DOHH2 (cell line): Measurements from ENCODE around the gene C6orf136.

Experiments
- H3F3A ChIP-seq: fragments of 200-600 bp; sonication (generic), shearing (Covaris generic); 2 replicates; pipeline ENCODE4 v1.6.0; 2016; ENCODE audit warnings: antibody characterized with exemption, mild to moderate bottlenecking; ENCODE audit not compliant: control insufficient read depth, insufficient read depth
- H3K27ac ChIP-seq: fragments of 200-600 bp; sonication (generic); 2 replicates; pipeline ENCODE4 v1.5.1; 2014; ENCODE audit warnings: low read depth, mild to moderate bottlenecking, low read length, moderate library complexity
- H3K27me3 ChIP-seq: fragments of 200-600 bp; sonication (generic); 2 replicates; pipeline ENCODE4 v1.6.1; 2014; ENCODE audit warnings: mild to moderate bottlenecking, low read length, mixed read lengths; ENCODE audit not compliant: control insufficient read depth
- H3K36me3 ChIP-seq: fragments of 200-600 bp; sonication (generic); 2 replicates; pipeline ENCODE4 v1.6.1; 2014; ENCODE audit warnings: mild to moderate bottlenecking, low read length, moderate library complexity, mixed read lengths; ENCODE audit not compliant: control insufficient read depth
- H3K4me1 ChIP-seq: fragments of 200-600 bp; sonication (generic); 2 replicates; pipeline ENCODE4 v1.6.1; 2014; ENCODE audit warnings: mild to moderate bottlenecking, low read length, mixed read lengths; ENCODE audit not compliant: control insufficient read depth
- H3K4me2 ChIP-seq: fragments of 200-600 bp; sonication (generic); 2 replicates; pipeline ENCODE4 v1.6.0; 2014; ENCODE audit warnings: mild to moderate bottlenecking, low read length, moderate library complexity
- H3K4me3 ChIP-seq: fragments of 200-600 bp; sonication (generic); 2 replicates; pipeline ENCODE4 v1.5.1; 2014; ENCODE audit warnings: mild to moderate bottlenecking, low read length, mixed read lengths
- H3K79me2 ChIP-seq: fragments of 200-600 bp; sonication (generic); 2 replicates; pipeline ENCODE4 v1.6.1; 2014; ENCODE audit warnings: mild to moderate bottlenecking, low read length, mixed read lengths; ENCODE audit not compliant: control insufficient read depth
- H3K9me2 ChIP-seq: fragments of 200-600 bp; sonication (generic); replicated peaks from 2 replicates; pipeline ENCODE4 v1.6.1; 2014; ENCODE audit warnings: mild to moderate bottlenecking, low read length, mixed read lengths; ENCODE audit not compliant: control insufficient read depth
- H3K9me3 ChIP-seq: fragments of 200-600 bp; sonication (generic); 2 replicates; pipeline ENCODE4 v1.6.1; 2014; ENCODE audit warnings: antibody characterized with exemption, low read length, mixed read lengths; ENCODE audit not compliant: control insufficient read depth, insufficient read depth
- H4K20me1 ChIP-seq: fragments of 200-600 bp; sonication (generic); 2 replicates; pipeline ENCODE4 v1.6.0; 2014; ENCODE audit warnings: low read depth, mild to moderate bottlenecking, antibody characterized with exemption, low read length, moderate library complexity; ENCODE audit not compliant: control insufficient read depth, insufficient read depth
- CTCF ChIP-seq: fragments of 200-600 bp; sonication (generic); IDR thresholded peaks from one replicate; pipeline ENCODE4 v1.5.1; 2014; ENCODE audit warnings: antibody characterized with exemption, mild to moderate bottlenecking, low read depth, low read length; ENCODE audit not compliant: poor library complexity, severe bottlenecking
- EZH2phosphoT487 ChIP-seq: fragments of 200-600 bp; sonication (generic); IDR thresholded peaks from 2 replicates; pipeline ENCODE4 v1.6.1; 2017; ENCODE audit warnings: borderline replicate concordance, mild to moderate bottlenecking, antibody characterized with exemption, low read length, moderate library complexity, mixed read lengths

C6orf136 gene

GRCh38 chr6:30601815-30602641 is 44.9 kb upstream of the C6orf136 start:
- Histone ChIP-seq H3K4me2 (no peak overlapping the region), H3K79me2 (no peaks in the 10 kb centered on the region), H3K27me3 (no peaks in the 10 kb centered on the region), H3K27ac (no peak overlapping the region), H3K9me2 (no peaks in the 10 kb centered on the region), H3K36me3 (peaks cover 78% of the 10 kb centered on the region), H4K20me1 (no peaks in the 10 kb centered on the region), H3K4me1 (no peaks in the 10 kb centered on the region), H3K4me3 (no peak overlapping the region), H3F3A (peaks cover 25% of the 10 kb centered on the region), H3K9me3 (no peaks in the 10 kb centered on the region)
- no peak for TF ChIP-seq CTCF
- no peak for TF ChIP-seq EZH2phosphoT487

- Histone ChIP-seq H3K9me2 (no peaks in the 10 kb centered on the region), H3K27ac (no peak overlapping the region), H4K20me1 (no peaks in the 10 kb centered on the region), H3F3A (peaks cover 26% of the 10 kb centered on the region), H3K4me2 (no peak overlapping the region), H3K27me3 (no peaks in the 10 kb centered on the region), H3K4me1 (no peaks in the 10 kb centered on the region), H3K79me2 (no peaks in the 10 kb centered on the region), H3K9me3 (no peaks in the 10 kb centered on the region), H3K36me3 (peaks cover 93% of the 10 kb centered on the region), H3K4me3 (no peak overlapping the region)
- TF ChIP-seq CTCF (no peak), EZH2phosphoT487 (no peak)
Measured at GRCh38 chr6:30603961-30604360, 43.0 kb upstream of the C6orf136 start.

GRCh38 chr6:30610065-30610464 is 36.9 kb upstream of the C6orf136 start:
- TF ChIP-seq CTCF (no peak), EZH2phosphoT487 (no peak)
- H3K27ac ChIP-seq: no peak overlapping the region
- no peak overlapping the region for H3K4me2 ChIP-seq
- H3K9me3 ChIP-seq: no peaks in the 10 kb centered on the region
- H3K4me1 ChIP-seq: peaks cover 29% of the 10 kb centered on the region
- H3K79me2 ChIP-seq: peaks cover 54% of the 10 kb centered on the region
- H3K9me2 ChIP-seq: no peaks in the 10 kb centered on the region
- no peak overlapping the region for H3K4me3 ChIP-seq
- peaks cover 27% of the 10 kb centered on the region for H3F3A ChIP-seq
- H4K20me1 ChIP-seq: peaks cover 16% of the 10 kb centered on the region
- peaks cover 93% of the 10 kb centered on the region for H3K36me3 ChIP-seq
- H3K27me3 ChIP-seq: no peaks in the 10 kb centered on the region
